NCI-H1694 treated with DMSO at 0.1 percent for 48 hours (cell line): ENCODE measurements around the gene GPR21.

ENCODE experiments used
- DNase-seq: peaks from one replicate; lab custom pipeline; 2025; lab: John Stamatoyannopoulos, UW

GPR21 gene, protein sequence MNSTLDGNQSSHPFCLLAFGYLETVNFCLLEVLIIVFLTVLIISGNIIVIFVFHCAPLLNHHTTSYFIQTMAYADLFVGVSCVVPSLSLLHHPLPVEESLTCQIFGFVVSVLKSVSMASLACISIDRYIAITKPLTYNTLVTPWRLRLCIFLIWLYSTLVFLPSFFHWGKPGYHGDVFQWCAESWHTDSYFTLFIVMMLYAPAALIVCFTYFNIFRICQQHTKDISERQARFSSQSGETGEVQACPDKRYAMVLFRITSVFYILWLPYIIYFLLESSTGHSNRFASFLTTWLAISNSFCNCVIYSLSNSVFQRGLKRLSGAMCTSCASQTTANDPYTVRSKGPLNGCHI

DNA sequence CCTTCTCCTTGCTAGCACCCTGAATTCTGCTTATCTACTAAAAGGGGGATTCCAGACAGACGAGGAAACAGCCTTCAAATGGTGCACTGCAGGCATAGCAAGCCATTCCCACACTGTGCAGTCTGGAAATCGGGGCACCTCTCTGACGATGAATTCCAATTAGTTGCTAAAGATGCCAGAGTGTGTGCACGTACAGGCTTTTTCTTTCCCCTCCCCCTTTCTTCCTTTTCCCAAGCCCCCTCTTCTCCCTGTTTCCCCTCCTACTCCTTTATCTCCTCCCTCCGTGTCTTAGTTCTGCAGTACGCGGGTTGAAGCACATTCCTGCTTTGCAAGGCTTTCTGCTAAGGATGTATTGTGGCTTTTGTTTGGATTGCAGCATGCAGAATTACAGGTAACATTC, at the start of gene GPR21:
Gene GPR21, plus strand, starts transcription at position 316 of the 400 bp plus-strand sequence. CDS start 900 bp downstream, outside the sequence.
- no peak for DNase-seq

DNA sequence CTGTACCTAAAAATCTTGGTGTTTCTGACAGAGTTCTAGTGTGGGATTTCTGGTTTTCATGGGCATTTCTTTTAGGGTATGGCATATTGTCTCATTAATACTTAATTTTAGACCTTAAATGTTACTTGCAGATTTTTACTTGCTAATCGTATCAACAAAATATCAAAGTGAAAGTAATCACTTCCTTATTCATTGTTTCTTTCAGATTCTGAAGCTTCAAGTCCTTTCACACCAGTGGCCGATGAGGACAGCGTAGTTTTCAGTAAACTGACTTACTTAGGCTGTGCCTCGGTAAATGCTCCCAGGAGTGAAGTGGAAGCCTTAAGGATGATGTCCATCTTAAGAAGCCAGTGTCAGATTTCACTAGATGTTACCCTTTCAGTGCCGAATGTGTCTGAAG, 47.5 kb upstream of the GPR21 start:
- DNase-seq, result no peak

DNA sequence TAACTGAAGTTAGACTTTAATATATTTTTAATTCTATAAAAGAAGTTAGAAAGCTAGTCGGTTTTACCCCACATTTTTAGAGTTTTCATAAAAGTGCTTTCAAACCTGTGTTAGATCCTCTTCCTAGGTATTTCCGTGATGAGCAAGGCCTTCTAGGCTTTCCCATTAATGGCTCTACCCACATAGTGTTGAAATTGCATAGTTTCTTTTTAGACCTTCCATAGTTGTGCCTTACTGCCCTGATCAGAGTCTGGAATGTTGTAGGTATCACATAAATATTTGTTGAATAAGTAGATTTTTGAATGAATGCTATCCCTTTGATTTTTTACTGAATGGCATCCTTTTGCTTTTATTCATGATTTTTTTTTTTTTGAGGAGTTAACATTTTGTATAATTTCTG, 45.3 kb upstream of the GPR21 start:
- no peak for DNase-seq

DNA sequence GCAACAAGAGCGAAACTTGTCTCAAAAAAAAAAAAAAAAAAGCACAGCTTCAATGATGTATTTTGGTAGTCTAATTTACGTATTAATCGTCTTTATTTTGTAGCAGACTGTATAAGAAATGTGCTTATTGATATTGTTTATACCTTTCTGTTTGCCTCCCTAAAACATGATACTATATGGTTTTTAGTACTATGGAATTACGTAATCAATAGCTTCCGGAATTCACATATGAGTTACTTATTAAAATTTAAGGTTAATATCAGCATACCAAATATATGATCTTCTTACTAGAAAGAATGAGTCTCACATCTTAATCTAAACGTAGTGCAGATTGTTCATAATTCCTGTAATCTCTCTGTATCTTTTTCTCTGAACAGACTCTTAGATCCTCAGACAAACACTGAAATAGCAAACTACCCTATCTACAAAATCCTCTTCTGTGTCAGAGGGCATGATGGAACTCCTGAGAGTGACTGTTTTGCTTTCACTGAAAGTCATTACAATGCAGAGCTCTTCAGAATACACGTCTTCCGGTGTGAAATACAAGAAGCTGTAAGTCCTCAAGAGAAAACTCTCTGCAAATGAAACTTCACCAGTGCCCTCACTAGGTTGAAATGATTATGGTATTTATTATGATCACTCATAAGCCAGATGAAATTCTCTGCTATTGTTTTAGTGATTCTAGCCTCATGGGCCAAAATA, 44.4 kb upstream of the GPR21 start:
- DNase-seq, result no peak

DNA sequence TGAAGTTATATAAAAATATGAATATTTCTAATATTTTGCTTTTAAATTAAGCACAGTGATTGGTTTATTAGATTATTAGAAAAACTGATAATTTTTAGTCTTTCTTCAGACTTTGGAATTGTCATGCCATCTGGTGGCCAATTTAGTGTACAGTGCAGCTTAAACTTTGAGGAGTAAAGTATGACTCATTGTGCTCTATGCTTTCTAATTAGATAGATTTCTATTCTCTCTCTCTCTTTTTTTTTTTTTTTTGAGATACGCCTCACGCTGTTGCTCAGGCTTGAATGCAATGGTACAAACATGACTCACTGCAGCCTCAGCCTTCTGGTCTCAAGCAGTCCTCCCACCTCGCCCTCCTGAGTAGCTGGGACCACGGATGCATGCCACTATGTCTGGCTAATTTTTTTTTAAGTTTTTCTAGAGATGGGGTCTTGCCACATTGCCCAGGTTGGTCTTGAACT, 42.1 kb upstream of the GPR21 start:
- DNase-seq, result no peak

DNA sequence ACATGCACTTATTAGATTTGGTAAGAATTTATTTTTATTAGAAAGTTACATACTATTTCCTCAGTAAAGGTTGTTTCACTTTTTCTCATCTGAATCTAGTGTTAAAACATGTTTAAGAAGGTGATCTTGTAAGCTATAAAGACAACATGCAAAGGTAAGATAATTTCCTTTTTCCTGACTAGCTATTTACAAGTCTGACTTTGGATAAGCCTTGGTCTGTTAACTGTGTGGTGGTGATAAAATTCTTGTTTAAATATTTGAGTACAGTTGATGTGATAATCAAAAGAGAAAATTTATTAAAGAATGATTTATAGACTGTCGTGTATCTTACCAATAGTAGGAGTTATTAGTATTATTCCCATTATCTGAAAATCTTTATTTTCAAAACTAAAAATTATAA, 36.9 kb upstream of the GPR21 start:
- DNase-seq, result no peak

DNA sequence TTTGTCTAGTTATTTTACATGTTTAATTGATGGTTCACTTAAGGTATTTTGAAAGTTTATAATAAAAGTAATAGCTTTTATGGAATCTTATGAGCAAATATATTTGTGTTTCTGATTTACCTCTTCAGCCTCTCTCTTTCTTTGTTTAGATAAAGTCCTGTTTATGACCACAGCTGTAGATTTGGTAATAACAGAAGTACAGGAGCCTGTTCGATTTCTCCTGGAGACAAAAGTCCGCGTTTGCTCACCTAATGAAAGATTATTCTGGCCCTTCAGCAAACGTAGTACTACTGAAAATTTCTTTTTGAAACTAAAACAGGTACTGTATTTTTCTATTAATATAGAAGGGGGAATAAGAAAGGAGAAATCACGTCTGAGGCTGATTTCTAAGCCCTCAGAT, 35.0 kb upstream of the GPR21 start:
- no peak for DNase-seq

DNA sequence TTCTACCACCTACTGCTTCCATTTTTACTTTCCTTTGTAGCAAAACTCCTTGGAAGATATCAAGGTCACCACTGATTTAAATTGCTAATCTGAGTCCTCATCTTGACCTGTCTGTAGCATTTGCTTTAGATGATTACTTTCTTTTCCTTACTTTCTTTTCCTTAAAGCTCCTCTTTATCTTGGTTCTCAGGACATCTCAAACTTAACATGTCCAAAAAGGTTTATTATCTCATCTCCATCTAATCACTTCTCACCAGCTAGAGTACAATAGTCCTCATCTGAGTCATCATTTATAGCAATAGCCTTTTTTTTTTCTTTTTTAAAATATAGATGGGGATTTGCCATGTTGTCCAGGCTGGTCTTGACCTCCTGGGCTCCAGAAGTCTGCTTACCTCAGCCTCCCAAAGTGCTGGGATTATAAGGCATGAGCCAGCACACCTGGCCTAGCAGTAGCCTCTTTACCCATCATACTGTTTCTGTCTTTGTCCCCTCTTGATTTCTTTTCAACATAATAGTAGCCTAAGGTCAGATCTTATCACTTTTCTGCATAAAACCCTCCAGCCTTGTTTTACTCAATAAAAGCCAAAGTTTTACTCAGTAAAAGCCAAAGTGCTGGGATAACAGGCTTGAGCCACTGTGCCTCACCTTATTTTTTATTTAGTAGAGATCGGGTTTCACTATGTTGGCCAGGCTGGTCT, 32.9 kb upstream of the GPR21 start:
- no peak for DNase-seq

DNA sequence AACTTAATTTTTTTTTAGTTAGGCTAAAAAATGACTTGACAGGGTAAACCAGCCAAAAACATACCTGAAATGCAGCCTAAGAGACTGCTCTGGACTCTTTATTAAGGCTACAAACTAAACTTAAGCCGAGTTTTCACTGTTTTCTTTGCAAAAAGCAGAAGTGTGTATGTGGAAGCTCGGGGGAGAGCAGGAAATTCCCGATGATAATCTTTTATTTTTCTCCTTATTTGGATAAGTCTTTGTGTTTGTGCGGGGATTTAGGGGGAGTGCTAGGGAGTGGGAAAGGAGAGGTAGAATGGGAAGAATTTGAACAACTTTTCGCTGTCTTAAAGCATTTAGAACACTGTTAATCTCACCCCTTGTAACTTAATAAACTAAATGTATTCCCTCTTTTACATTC, 30.7 kb upstream of the GPR21 start:
- DNase-seq, result no peak

DNA sequence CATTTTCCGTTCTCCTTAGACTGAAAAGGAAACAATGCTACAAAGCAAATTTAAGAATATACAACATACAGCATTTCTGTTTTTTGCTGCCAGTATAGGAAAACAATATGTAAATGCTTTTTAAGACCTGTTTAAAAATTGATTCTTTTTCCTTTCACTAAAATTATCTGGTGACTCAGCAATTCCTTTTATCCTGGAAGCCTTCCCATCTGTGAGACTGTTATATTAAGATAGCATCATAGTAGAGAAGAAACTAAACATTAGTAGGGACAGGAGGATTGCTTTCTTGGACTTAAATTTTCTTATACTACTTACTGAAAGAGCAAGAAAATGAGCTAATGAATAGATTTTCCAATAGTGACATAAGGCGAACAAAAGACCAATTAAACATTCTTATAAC, 30.0 kb upstream of the GPR21 start:
- DNase-seq, result no peak

DNA sequence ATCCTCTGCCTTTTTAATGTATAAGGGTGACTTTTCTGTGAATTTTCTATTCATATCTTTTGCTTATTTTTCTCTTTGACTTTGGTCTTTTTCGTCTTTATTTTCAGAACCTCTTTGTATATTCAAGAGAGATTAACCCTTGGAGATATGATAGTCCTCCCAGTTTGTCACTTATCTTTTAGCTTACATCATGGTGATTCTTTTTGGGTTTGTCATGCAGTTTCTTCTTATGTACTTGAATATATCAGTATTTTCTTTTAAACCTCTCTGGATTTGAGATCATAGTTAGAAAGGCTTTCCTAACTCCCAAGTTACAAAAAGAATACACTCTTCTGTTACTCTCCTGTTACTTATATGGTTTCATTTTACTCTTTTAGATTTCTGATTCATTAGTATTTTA, 27.5 kb upstream of the GPR21 start:
- DNase-seq, result no peak

DNA sequence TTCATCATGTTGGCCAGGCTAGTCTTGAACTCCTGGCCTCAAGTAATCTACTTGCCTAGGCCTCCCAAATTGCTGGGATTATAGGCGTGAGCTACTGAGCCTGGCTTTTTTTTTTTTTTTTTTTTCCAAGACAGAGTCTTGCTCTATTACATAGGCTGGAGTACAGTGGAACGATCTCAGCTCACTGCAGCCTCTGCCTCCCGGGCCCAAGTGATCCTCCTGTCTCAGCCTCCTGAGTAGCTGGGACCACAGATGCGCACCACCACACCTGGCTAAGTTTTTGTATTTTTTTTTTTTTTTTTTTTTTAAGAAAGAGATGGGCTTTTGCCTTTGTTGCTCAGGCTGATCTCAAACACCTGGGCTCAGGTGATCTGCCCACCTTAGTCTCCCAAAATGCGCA, 26.2 kb upstream of the GPR21 start:
- DNase-seq, result no peak

DNA sequence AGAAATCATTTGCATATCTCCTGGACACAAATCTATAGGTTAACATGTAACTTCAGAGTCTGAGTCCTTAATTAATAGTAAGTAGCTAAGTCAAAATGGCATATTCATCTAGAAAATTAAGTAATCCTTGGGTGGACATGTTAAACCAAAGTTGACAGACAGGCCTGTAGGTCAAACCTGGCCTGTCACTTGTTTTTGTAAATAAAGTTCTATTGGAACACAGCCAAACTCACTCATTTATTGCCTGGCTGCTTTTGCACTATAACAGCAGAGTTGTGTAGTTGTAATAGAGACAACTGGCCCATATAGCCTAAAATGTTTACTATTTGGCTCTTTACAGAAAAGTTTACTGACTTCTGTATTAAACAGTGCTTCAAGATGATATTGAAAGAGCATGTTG, 24.6 kb upstream of the GPR21 start:
- no peak for DNase-seq

DNA sequence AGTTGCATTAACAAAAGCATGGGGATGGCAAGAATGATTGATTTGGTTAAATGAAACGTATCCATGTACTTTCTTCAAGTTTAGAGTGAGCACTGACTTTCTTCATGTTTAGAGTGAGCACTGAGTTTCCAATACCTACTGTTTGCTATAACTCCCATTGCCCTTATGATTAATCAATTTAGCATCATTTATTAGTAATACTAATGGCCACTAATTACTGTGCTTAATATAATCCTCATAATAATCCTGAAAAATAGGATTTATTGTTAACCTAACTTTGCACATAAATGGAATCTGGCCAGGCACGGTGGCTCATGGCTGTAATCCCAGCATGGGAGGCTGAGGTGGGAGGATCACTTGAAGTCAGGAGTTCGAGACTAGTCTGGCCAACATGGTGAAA, 22.1 kb upstream of the GPR21 start:
- no peak for DNase-seq

DNA sequence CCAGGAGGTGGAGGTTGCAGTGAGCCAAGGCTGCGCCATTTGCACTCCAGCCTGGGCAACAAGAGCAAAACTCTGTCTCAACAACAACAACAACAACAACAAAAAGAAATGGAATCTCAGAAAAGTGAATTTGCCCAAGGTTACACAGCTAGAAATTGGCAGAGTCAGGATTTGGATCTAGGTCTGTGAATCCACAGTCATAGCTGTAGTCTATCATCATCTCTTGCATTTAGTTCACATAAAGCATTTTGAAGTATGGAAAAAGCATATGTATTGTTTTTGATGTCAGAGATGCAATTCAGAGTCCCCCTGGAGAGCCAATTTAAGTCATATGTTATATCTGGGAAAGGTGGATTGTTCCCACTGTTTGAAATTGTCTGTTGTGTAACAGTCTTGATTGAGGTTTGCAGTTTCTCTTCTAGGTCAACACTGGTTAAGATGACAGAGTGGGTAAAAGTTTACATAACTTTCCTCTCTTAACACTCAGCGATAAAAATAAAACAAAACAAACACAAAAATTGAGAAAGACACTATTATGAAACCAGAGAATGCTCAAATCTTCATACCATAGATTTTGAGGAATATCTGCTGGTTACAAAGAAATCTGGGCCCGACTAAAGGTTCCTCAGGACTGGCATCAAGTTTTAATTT, 21.5 kb upstream of the GPR21 start:
- DNase-seq, result no peak

DNA sequence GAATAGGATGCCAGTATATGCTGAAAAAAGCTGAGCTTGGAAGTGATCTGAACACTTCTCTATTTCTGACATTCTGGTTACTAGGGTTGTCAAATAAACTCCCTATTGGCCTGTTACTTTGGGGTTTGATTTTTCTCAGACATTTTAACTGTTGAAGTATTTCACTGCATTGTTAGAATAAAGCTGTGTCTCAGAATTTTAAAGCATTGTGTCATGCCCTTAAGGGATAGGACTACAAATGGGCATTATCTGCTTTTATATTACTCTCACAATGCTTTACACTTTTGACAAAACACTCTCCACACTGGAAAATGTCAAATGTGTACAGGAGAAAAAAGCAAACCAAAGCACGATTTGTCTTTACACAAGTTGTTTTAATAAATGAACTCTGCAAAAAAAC, 16.8 kb upstream of the GPR21 start:
- no peak for DNase-seq

DNA sequence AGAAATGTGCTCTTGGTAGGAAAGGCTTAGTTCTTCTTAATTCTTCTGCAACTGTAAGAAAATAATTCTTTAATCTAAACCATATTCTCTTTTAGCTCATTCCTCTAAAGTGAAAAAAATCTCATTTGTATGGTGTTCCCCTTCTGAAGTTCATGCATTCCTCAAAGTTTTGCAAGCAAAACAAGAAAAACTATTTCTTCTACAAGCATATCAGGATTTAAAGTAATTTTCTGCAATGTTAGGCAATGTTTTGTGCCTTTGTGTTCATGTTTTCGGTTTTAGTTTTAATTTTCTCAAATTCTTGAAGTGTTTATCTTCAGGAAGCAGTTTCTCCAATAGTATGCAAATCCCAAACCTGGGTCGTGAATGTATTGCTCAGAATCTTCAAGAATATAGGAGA, 12.7 kb upstream of the GPR21 start:
- no peak for DNase-seq

DNA sequence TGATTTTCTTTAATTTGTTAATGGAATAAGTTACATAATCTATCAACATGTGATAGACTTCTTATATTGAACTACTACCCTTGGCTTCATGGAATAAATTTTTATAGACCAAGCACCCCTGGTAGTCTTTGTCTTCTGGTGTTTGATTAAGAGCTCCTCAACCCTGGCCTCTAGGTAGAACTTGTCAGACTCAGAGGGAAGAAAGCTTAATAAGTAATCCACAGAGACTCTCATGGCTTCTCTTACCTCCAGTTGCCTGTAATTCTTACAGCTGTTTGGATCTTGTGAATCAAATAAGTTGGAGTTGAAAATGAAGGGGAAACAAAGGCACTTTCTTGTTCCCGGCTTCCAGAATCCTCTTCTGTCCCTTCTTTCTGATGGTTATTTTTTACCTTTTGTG, 7.0 kb upstream of the GPR21 start:
- no peak for DNase-seq

DNA sequence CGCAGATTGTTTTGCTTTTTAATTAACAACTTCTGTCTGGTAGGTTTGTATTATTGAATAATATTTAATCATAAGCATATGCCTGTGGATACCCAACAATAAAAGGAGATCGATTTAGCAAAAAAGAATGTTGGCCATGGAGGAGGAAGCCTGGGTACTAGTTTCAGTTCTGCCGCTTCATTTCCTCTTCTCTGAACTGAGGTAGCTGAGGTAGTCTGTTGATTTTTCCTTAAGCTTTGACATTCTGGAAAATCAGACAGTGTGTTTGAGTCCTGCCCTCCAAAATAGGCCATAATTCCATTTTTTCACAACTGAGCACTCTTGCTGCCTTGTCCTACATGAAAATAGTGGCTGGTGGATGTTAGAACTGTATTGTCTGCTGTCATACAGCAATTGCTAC, 6.0 kb upstream of the GPR21 start:
- DNase-seq, result no peak

DNA sequence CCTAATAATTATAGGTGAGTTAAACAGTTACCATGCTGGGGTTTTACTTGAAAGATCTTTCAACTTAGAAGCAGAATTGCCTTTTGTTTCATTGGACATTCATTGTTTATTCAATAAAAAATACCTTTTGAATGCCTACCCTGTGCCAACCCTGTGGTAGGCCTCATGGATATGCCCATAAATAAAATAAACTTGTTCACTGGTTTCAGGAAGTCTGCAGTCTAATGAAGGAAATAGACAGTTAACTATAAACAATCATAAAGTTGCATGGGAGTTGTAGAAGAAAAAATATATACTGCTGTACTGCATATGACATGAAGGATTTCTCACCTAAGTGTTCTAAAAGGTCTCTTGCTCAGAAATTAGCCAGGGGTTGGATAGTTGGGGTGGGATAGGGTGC, 5.3 kb upstream of the GPR21 start:
- no peak for DNase-seq

DNA sequence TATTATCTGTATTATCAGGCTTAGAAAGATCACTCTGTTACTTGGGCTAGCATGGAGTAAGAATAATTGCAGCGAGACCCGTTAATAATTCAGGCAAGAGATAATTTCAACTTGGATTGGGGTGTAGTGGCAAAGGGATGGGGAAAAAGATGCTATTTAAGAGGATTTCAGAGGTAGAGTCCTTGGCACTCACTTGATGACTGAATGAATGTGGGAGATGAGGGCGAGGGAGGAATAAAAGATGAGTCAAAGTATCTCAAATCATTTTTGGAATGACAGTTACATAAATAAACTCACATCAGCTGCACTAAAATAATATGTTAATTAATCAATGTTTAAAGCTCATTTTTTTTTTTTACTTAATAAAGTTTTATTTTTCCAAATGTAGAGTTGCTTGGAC, 4.5 kb upstream of the GPR21 start:
- DNase-seq, result no peak

DNA sequence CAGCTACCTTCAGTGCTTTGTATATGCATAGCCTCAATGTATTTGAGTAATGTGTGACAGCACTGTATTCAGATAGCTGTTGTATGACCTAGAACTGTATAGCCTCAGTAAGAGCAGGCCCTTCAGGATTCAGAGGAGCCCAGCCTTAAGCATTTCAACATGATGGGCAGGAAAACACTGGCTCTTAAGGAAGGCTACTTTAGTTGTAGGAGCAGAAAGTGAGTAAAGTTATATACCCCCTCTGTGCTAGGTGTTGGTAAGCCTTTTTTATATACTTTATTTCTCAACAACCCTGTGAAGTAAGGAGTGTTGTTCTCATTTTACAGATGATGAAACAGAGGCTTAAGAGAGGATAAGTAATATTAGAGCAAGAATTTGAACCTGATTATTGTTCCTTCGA, 1.5 kb upstream of the GPR21 start:
- no peak for DNase-seq
